MCF 10A (cell line): ENCODE data around the gene MB21D2. TPM values are rescaled to one million over a fixed set of nuclear protein-coding genes. Genes with fewer than 3 reads are reported as not detected.

Source experiments
- BruUV-seq: library from RNA; stranded (reverse); fragments of 400-500 nt; replicated peaks from 2 replicates; lab custom pipeline; 2021; lab: Mats Ljungman, UMichigan
- CTCF ChIA-PET: fragments of 300-600 bp; sonication (Branson Sonifier 250); formaldehyde crosslinking; extraction: SDS; loops from one replicate; lab custom pipeline; 2021; ENCODE audit warnings: antibody characterized with exemption, inconsistent platforms; lab: Yijun Ruan, JAX
- POLR2A ChIA-PET: fragments of 300-600, 350-650 bp; sonication (Branson Sonifier 250); formaldehyde crosslinking; extraction: SDS; loops from one replicate; lab custom pipeline; 2020; ENCODE audit warnings: antibody characterized with exemption, inconsistent platforms; lab: Yijun Ruan, JAX
- DNase-seq: peaks from one replicate; pipeline ENCODE4 v3.0.0-alpha.2; 2018; ENCODE audit not compliant: unreplicated experiment
- H3K27ac Mint-ChIP-seq: one replicate; pipeline ENCODE4 v1.8.0; 2022; ENCODE audit warnings: mild to moderate bottlenecking, low read depth, mixed read lengths; ENCODE audit not compliant: unreplicated experiment
- H3K27me3 Mint-ChIP-seq: one replicate; pipeline ENCODE4 v1.8.0; 2022; ENCODE audit warnings: mixed read lengths; ENCODE audit not compliant: insufficient read depth, unreplicated experiment
- H3K36me3 Mint-ChIP-seq: one replicate; pipeline ENCODE4 v1.8.0; 2022; ENCODE audit warnings: mild to moderate bottlenecking, moderate library complexity, mixed read lengths; ENCODE audit not compliant: insufficient read depth, unreplicated experiment
- H3K4me1 Mint-ChIP-seq: one replicate; pipeline ENCODE4 v1.8.0; 2022; ENCODE audit warnings: mixed read lengths; ENCODE audit not compliant: insufficient read depth, unreplicated experiment
- H3K4me3 Mint-ChIP-seq: one replicate; pipeline ENCODE4 v1.8.0; 2022; ENCODE audit warnings: mild to moderate bottlenecking, moderate library complexity, mixed read lengths; ENCODE audit not compliant: unreplicated experiment
- H3K9me3 Mint-ChIP-seq: one replicate; pipeline ENCODE4 v1.8.0; 2022; ENCODE audit warnings: mixed read lengths; ENCODE audit not compliant: unreplicated experiment
- CTCF ChIP-seq: fragments of 200-600 bp; IDR thresholded peaks from one replicate; pipeline ENCODE4 v1.8.0; 2022; ENCODE audit warnings: antibody characterized with exemption, mild to moderate bottlenecking; ENCODE audit not compliant: unreplicated experiment
- intact Hi-C: fragments of 100-400 bp; cut with micrococcal nuclease; formaldehyde crosslinking; loops from 2 replicates; pipeline ENCODE4 v1.14.1; 2022
- total RNA-seq: library from RNA; stranded (reverse); gene quantifications from 2 replicates; pipeline ENCODE4 v1.2.3, GENCODE V29; 2022

Gene MB21D2
- total RNA-seq, 1 experiment from 2014 or later, result 4.4 TPM

GRCh38 chr3:192958219-192958872, 40.7 kb upstream of the MB21D2 start:
- POLR2A ChIA-PET, result interaction anchor here (1.2 to 1.6 kb wide), 3 partner anchors 10 to 67 kb away, joined by 3 to 8 read pairs (median 5); no protein-coding TSS in a partner anchor
- CTCF ChIA-PET, result interaction anchor here (0.6 to 2.9 kb wide), 6 partner anchors 32 to 144 kb away, joined by 3 to 10 read pairs (median 5); partner anchors contain the start of gene MB21D2
- H3K4me1 Mint-ChIP-seq, result peaks cover 35% of the 10 kb centered on the region

GRCh38 chr3:192957441-192958021, 39.9 kb upstream of the MB21D2 start:
- no peak for TF ChIP-seq CTCF
- POLR2A ChIA-PET, result interaction anchor here (0.7 to 1.7 kb wide), 8 partner anchors 11 to 106 kb away, joined by 3 to 8 read pairs (median 4); partner anchors contain the start of gene MB21D2
- peak overlapping the region; percentile 49 for H3K4me3 Mint-ChIP-seq

More at GRCh38 chr3:192958219-192958872, 40.7 kb upstream of the MB21D2 start:
- Mint-ChIP-seq H3K27me3 (no peaks in the 10 kb centered on the region), H3K9me3 (no peaks in the 10 kb centered on the region), H3K36me3 (peaks cover 4% of the 10 kb centered on the region), H3K27ac (peak overlapping the region; percentile 90), H3K4me3 (peak overlapping the region; percentile 49)
- no TSS peak for BruUV-seq
- TF ChIP-seq CTCF, result no peak
- intact Hi-C loops, result no loop called here
- no peak for DNase-seq

GRCh38 chr3:192953926-192954325, 36.3 kb upstream of the MB21D2 start:
- CTCF ChIA-PET, result interaction anchor here (1.1 kb wide), 1 partner anchor 141 kb away, joined by 3 read pairs; no protein-coding TSS in a partner anchor
- Mint-ChIP-seq H3K4me3 (no peak overlapping the region), H3K36me3 (peaks cover 4% of the 10 kb centered on the region), H3K9me3 (no peaks in the 10 kb centered on the region), H3K27me3 (no peaks in the 10 kb centered on the region), H3K27ac (no peak overlapping the region), H3K4me1 (peaks cover 31% of the 10 kb centered on the region)
- DNase-seq, result no peak
- POLR2A ChIA-PET, result interaction anchor here (1.1 kb wide), 1 partner anchor 25 kb away, joined by 3 read pairs; no protein-coding TSS in a partner anchor
- no TSS peak for BruUV-seq
- TF ChIP-seq CTCF, result no peak
- intact Hi-C loops, result no loop called here

More at GRCh38 chr3:192957441-192958021, 39.9 kb upstream of the MB21D2 start:
- H3K36me3 Mint-ChIP-seq, result peaks cover 4% of the 10 kb centered on the region
- no TSS peak for BruUV-seq
- no peaks in the 10 kb centered on the region for H3K27me3 Mint-ChIP-seq
- CTCF ChIA-PET, result interaction anchor here (0.5 to 2.9 kb wide), 7 partner anchors 12 to 269 kb away, joined by 3 to 10 read pairs (median 4); no protein-coding TSS in a partner anchor
- intact Hi-C loops, result loop anchor here (1.0 kb wide), 1 partner anchor 141 kb away; no protein-coding TSS in a partner anchor
- peak overlapping the region; percentile 90 for H3K27ac Mint-ChIP-seq
- peaks cover 35% of the 10 kb centered on the region for H3K4me1 Mint-ChIP-seq
- H3K9me3 Mint-ChIP-seq, result no peaks in the 10 kb centered on the region
- peak; percentile 97 for DNase-seq

GRCh38 chr3:192947421-192947820, 29.8 kb upstream of the MB21D2 start:
- H3K36me3 Mint-ChIP-seq, result no peaks in the 10 kb centered on the region
- H3K9me3 Mint-ChIP-seq, result no peaks in the 10 kb centered on the region
- no peak overlapping the region for H3K4me3 Mint-ChIP-seq
- no peak for DNase-seq
- TF ChIP-seq CTCF, result no peak
- H3K4me1 Mint-ChIP-seq, result no peaks in the 10 kb centered on the region
- H3K27ac Mint-ChIP-seq, result no peak overlapping the region
- H3K27me3 Mint-ChIP-seq, result no peaks in the 10 kb centered on the region
- intact Hi-C loops, result no loop called here
- BruUV-seq, result no TSS peak
- POLR2A ChIA-PET, result interaction anchor here (0.6 to 1.8 kb wide), 2 partner anchors 10 to 1312 kb away, joined by 3 to 7 read pairs; no protein-coding TSS in a partner anchor
- CTCF ChIA-PET, result interaction anchor here (0.6 to 1.5 kb wide), 2 partner anchors 60 to 134 kb away, joined by 3 to 7 read pairs; no protein-coding TSS in a partner anchor
